OCI-LY3 (cell line): ENCODE results near the gene RGS9.

Source experiments
- CTCF ChIP-seq: fragments of 200-600, 300-600 bp; sonication (generic); IDR thresholded peaks from 2 replicates; pipeline ENCODE4 v1.5.1; 2014; ENCODE audit warnings: antibody characterized with exemption, low read length, low read depth
- EZH2phosphoT487 ChIP-seq: fragments of 200-600 bp; shearing (Covaris generic); IDR thresholded peaks from 2 replicates; pipeline ENCODE4 v1.6.1; 2018; ENCODE audit warnings: antibody characterized with exemption, mixed run types, low read depth

DNA sequence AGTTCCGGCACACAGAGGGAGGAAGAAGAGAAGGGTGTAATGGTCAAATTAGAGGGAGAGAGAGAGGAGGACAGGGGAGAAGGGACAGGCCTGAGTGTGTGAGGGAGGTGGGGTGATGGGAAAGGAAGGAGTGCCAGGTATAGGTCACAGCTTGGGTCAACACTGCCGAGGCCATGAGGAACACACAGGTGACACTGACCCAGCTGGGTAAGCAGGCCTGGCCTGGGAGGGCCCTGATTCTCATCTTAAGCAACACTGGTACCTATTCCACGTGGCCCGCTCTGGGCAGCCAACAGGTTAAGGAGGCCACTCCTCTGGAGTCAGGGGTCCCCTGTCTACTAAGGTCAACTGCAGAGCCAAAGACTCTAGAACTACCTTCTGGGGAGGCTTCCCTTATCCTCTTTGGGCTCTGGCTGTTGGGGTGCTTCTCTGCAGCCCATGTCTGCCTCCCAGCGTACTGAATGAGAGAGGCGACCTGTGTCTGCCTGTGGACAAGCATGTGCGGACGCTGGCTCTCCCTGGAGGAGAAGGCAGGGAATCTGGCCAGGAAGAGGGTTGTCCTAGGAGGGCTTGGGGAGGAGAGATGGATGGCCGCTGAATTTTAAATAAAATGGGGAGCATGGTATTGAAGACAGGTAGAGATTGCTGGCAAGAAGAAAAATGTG, 57.6 kb downstream of the RGS9 start:
- TF ChIP-seq CTCF: peak; percentile 27
- TF ChIP-seq EZH2phosphoT487: no peak
